ENCODE measurements around the gene ATP2A3. TPM values are rescaled to one million over a fixed set of nuclear protein-coding genes. Genes with fewer than 3 reads are reported as not detected.

ATP2A3 gene
- total RNA-seq, 4 donors from 2014 or later, result 5.7 to 33.6 (median 17.5) TPM

DNA sequence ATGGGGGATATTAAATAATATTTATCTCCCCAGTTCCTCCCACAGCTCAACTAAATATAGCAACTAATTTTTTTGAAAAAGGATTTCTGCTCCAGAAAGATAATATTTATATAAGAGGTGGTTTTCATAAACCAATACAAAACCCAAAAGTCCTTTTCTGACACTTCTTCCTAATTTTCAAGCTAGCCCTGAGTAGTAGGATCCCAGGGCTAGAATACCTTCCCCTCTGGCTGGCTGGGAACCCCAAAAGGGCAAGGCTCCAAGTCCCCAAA lies 1.3 kb downstream of the ATP2A3 start:
- no peaks in the 10 kb centered on the region for H3K27me3 ChIP-seq

GRCh38 chr17:3962217-3962964 lies 1.8 kb downstream of the ATP2A3 start:
- intact Hi-C loops (cut with DNase I; ENCODE audit: low total_unique reads), result no loop called here
- no peak overlapping the region for H3K4me3 ChIP-seq

More for the DNA sequence above, 1.3 kb downstream of the ATP2A3 start:
- DNase-seq, result no peak
- Histone ChIP-seq H3K36me3 (no peaks in the 10 kb centered on the region), H3K27ac (no peak overlapping the region), H3K4me3 (no peak overlapping the region), H3K9me3 (no peaks in the 10 kb centered on the region), H3K4me1 (peaks cover 0 to 13% of the 10 kb centered on the region in 2 donors)
- intact Hi-C loops (cut with DNase I; ENCODE audit: low total_unique reads), result no loop called here
- TF ChIP-seq, protein P1, sequence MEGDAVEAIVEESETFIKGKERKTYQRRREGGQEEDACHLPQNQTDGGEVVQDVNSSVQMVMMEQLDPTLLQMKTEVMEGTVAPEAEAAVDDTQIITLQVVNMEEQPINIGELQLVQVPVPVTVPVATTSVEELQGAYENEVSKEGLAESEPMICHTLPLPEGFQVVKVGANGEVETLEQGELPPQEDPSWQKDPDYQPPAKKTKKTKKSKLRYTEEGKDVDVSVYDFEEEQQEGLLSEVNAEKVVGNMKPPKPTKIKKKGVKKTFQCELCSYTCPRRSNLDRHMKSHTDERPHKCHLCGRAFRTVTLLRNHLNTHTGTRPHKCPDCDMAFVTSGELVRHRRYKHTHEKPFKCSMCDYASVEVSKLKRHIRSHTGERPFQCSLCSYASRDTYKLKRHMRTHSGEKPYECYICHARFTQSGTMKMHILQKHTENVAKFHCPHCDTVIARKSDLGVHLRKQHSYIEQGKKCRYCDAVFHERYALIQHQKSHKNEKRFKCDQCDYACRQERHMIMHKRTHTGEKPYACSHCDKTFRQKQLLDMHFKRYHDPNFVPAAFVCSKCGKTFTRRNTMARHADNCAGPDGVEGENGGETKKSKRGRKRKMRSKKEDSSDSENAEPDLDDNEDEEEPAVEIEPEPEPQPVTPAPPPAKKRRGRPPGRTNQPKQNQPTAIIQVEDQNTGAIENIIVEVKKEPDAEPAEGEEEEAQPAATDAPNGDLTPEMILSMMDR (IDR thresholded peaks at IDR 0.05), result no peak
- no peak for TF ChIP-seq POLR2A (IDR thresholded peaks at IDR 0.05)

DNA sequence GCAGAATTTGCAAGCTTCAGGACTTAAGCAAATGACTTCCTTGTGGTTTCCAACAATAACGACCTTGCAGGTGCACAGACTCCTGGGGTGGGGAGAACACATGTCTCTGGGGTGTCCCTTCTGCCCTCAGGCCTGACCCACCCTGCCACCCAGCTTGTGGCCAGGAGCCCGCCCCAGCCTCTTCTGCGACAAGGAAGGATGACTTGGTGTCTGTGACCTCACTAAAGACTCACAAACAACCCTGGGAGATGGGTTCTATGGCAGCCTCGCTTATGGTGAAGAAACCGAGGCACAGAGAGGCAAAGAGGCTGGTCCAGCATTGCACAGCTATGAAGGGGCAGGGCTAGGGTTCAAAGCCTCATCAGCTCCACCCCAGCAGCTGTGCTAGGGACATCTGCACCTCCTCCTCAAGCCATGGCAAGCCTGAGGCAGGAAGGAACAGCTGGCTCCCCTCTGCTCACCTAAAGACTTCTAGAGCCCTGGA lies 2.6 kb downstream of the ATP2A3 start:
- peaks cover 0 to 13% of the 10 kb centered on the region in 2 donors for H3K4me1 ChIP-seq
- H3K36me3 ChIP-seq, result no peaks in the 10 kb centered on the region
- no peaks in the 10 kb centered on the region for H3K27me3 ChIP-seq
- no peak for DNase-seq
- TF ChIP-seq, protein P1 (IDR thresholded peaks at IDR 0.05), result no peak
- TF ChIP-seq POLR2A (IDR thresholded peaks at IDR 0.05), result no peak
- intact Hi-C loops (cut with DNase I; ENCODE audit: low total_unique reads), result no loop called here
- H3K4me3 ChIP-seq, result no peak overlapping the region
- H3K9me3 ChIP-seq, result no peaks in the 10 kb centered on the region
- no peak overlapping the region for H3K27ac ChIP-seq

More at GRCh38 chr17:3962217-3962964, 1.8 kb downstream of the ATP2A3 start:
- Histone ChIP-seq H3K27me3 (no peaks in the 10 kb centered on the region), H3K9me3 (no peaks in the 10 kb centered on the region), H3K4me1 (peaks cover 0 to 13% of the 10 kb centered on the region in 2 donors), H3K27ac (no peak overlapping the region), H3K36me3 (no peaks in the 10 kb centered on the region)
- TF ChIP-seq POLR2A (IDR thresholded peaks at IDR 0.05), result no peak
- TF ChIP-seq, protein P1 (IDR thresholded peaks at IDR 0.05), result no peak
- no peak for DNase-seq

DNA sequence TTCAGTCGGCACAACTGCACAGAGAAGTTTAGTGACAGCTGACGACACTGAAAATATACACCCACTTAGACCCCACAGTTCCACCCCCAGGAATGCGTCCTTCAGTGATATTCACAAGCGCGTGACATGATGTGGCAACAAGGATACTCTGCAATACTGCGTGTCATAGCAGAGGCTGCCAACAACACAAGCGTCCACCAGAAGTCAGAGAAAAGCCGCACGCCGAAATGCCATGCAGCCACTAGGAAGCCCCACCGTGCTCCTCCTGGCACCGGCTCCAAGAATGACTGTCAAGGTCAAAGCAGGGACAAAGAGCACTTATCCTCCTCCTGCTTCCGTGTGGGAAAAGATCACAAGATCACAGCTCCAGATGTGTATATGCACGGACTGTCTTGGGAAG lies 3.5 kb downstream of the ATP2A3 start:
- Histone ChIP-seq H3K27ac (no peak overlapping the region), H3K9me3 (no peaks in the 10 kb centered on the region), H3K36me3 (no peaks in the 10 kb centered on the region), H3K4me1 (peaks cover 0 to 13% of the 10 kb centered on the region in 2 donors), H3K27me3 (no peaks in the 10 kb centered on the region), H3K4me3 (no peak overlapping the region)
- DNase-seq, result no peak
- intact Hi-C loops (cut with DNase I; ENCODE audit: low total_unique reads), result no loop called here
- TF ChIP-seq, protein P1 (IDR thresholded peaks at IDR 0.05), result no peak
- TF ChIP-seq POLR2A (IDR thresholded peaks at IDR 0.05), result no peak

DNA sequence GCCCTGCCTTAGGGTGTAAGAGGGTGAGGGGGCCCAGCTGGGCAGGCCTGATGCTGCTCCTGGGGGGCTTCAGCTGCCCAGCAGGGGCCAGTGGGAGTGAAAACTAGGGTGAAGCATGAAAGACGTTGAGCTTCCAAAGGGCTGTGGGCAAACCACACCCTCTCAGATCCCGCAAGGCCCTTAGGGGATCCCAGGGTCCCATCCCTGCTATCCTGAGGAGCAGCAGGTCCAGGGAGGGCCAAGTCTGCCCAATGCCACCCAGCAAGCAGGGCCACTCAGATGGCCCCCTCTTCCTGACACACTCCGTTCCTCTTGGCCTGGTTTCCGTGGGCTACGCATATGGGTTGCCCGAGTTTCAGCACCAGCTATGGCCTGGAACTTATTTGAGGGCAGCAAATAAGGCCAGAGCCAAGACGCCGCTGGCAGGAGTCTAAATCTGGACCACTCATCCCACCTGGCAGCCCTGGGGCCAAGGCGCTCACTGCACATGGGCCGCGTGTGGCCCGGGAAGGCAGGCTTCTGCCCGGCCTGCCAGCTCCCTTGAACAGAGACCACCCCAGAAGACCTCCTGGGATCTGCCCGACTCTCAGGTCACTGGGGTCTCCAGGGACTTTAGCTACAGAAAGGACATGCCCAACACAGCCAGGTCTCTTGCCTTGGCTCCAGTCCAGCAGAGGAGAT lies 4.2 kb downstream of the ATP2A3 start:
- H3K4me3 ChIP-seq, result no peak overlapping the region
- TF ChIP-seq POLR2A (IDR thresholded peaks at IDR 0.05), result no peak
- TF ChIP-seq, protein P1 (IDR thresholded peaks at IDR 0.05), result no peak
- no peak for DNase-seq
- intact Hi-C loops (cut with DNase I; ENCODE audit: low total_unique reads), result no loop called here
- no peak overlapping the region for H3K27ac ChIP-seq
- H3K9me3 ChIP-seq, result no peaks in the 10 kb centered on the region
- no peaks in the 10 kb centered on the region for H3K27me3 ChIP-seq
- H3K4me1 ChIP-seq, result peaks cover 0 to 13% of the 10 kb centered on the region in 2 donors
- H3K36me3 ChIP-seq, result no peaks in the 10 kb centered on the region
